ENCODE results near the gene OAF.

Gene OAF

GRCh38 chr11:120184371-120184945, 26.4 kb upstream of the OAF start:
- DNase-seq (ENCODE audit: low spot score): no peak

GRCh38 chr11:120184946-120185705, 25.7 kb upstream of the OAF start:
- no peak for DNase-seq (ENCODE audit: low spot score)

GRCh38 chr11:120185706-120186455, 25.0 kb upstream of the OAF start:
- no peak for DNase-seq (ENCODE audit: low spot score)

GRCh38 chr11:120186456-120186773, 24.4 kb upstream of the OAF start:
- DNase-seq (ENCODE audit: low spot score): no peak

- peak; percentile 59 for DNase-seq (ENCODE audit: low spot score)
These were observed 23.8 kb upstream of the OAF start for GRCh38 chr11:120186774-120187591.

- DNase-seq (ENCODE audit: low spot score): no peak
These were observed 22.5 kb upstream of the OAF start for GRCh38 chr11:120188371-120188770.

- DNase-seq (ENCODE audit: low spot score): no peak
These were observed 21.9 kb upstream of the OAF start for GRCh38 chr11:120188811-120189455.

GRCh38 chr11:120191058-120191457, 19.8 kb upstream of the OAF start:
- DNase-seq (ENCODE audit: low spot score): no peak

GRCh38 chr11:120192831-120193625, 17.8 kb upstream of the OAF start:
- DNase-seq (ENCODE audit: low spot score): no peak

- DNase-seq (ENCODE audit: low spot score): no peak
These were observed 16.7 kb upstream of the OAF start for GRCh38 chr11:120194166-120194565.

GRCh38 chr11:120195601-120196320, 15.1 kb upstream of the OAF start:
- no peak for DNase-seq (ENCODE audit: low spot score)

- no peak for DNase-seq (ENCODE audit: low spot score)
These were observed 14.0 kb upstream of the OAF start for GRCh38 chr11:120196826-120197225.

GRCh38 chr11:120197251-120197891, 13.5 kb upstream of the OAF start:
- DNase-seq (ENCODE audit: low spot score): no peak

- no peak for DNase-seq (ENCODE audit: low spot score)
These were observed 12.9 kb upstream of the OAF start for GRCh38 chr11:120197977-120198376.

GRCh38 chr11:120198403-120198786, 12.4 kb upstream of the OAF start:
- DNase-seq (ENCODE audit: low spot score): no peak

- DNase-seq (ENCODE audit: low spot score): no peak
These were observed 11.9 kb upstream of the OAF start for GRCh38 chr11:120198787-120199469.

- DNase-seq (ENCODE audit: low spot score): no peak
These were observed 11.2 kb upstream of the OAF start for GRCh38 chr11:120199613-120200012.

GRCh38 chr11:120200677-120201076, 10.2 kb upstream of the OAF start:
- DNase-seq (ENCODE audit: low spot score): peak; percentile 18

GRCh38 chr11:120201653-120202052, 9.2 kb upstream of the OAF start:
- DNase-seq (ENCODE audit: low spot score): no peak
